Prostate gland (tissue), 2 donors: ENCODE data around the gene DGKE.

Experiments
- POLR2A ChIP-seq: fragments of 450-650 bp; IDR thresholded peaks from one replicate; pipeline ENCODE4 v1.6.1; 2016; ENCODE audit warnings: antibody characterized with exemption, mild to moderate bottlenecking
- TF ChIP-seq, protein P1 (sequence below), 4 experiments: fragments of 200-600 bp in 2 of 4; fragments of 450-650 bp in 2 of 4; sonication (generic) in 2 of 4; IDR thresholded peaks; 1 replicate in 3 of 4; 2 replicates in 1 of 4; pipeline ENCODE4 v1.5.1; 2016 to 2019; ENCODE audit warnings: antibody characterized with exemption in 4 of 4, mild to moderate bottlenecking in 2 of 4, moderate library complexity in 2 of 4

DNA sequence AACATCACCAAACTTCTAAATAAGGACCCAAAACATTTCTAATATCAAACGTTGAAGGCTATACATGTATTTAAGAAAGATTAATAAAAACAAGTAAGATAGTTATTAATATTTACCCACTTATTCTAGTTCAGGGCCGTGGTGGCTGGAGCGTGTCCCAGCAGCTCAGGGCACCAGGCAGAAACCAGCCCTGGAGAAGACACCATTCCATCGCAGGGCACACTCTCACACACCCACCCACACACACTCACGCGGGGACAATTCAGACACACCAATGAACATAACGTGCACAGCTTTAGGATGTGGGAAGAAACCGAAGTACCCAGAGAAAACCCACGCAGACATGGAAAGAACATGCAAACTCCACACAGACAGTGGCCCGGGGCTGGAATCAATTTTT is 13.7 kb upstream of the DGKE start:
- TF ChIP-seq, protein P1, sequence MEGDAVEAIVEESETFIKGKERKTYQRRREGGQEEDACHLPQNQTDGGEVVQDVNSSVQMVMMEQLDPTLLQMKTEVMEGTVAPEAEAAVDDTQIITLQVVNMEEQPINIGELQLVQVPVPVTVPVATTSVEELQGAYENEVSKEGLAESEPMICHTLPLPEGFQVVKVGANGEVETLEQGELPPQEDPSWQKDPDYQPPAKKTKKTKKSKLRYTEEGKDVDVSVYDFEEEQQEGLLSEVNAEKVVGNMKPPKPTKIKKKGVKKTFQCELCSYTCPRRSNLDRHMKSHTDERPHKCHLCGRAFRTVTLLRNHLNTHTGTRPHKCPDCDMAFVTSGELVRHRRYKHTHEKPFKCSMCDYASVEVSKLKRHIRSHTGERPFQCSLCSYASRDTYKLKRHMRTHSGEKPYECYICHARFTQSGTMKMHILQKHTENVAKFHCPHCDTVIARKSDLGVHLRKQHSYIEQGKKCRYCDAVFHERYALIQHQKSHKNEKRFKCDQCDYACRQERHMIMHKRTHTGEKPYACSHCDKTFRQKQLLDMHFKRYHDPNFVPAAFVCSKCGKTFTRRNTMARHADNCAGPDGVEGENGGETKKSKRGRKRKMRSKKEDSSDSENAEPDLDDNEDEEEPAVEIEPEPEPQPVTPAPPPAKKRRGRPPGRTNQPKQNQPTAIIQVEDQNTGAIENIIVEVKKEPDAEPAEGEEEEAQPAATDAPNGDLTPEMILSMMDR (IDR thresholded peaks at IDR 0.05), result no peak
- no peak for TF ChIP-seq POLR2A
